OCI-LY1 (cell line): ENCODE data around the gene CACFD1.

ENCODE experiments used
- H2AFZ ChIP-seq: fragments of 200-600 bp; sonication (generic), shearing (Covaris generic); 2 replicates; pipeline ENCODE4 v1.6.0; 2014; ENCODE audit warnings: antibody characterized with exemption, mild to moderate bottlenecking, low read length
- H3F3A ChIP-seq: fragments of 200-600 bp; sonication (generic), shearing (Covaris generic); 2 replicates; pipeline ENCODE4 v1.6.0; 2014; ENCODE audit warnings: mild to moderate bottlenecking, antibody characterized with exemption, low read length, moderate library complexity; ENCODE audit not compliant: insufficient read depth
- H3K27ac ChIP-seq: fragments of 200-600 bp; sonication (generic); 2 replicates; pipeline ENCODE4 v1.5.1; 2014; ENCODE audit warnings: low read length, mixed run types, mild to moderate bottlenecking, low read depth; ENCODE audit not compliant: poor library complexity, severe bottlenecking
- H3K27me3 ChIP-seq: fragments of 200-600 bp; sonication (generic); 2 replicates; pipeline ENCODE4 v1.6.0; 2014; ENCODE audit warnings: antibody characterized with exemption, mild to moderate bottlenecking, low read length, moderate library complexity; ENCODE audit not compliant: insufficient read depth
- H3K36me3 ChIP-seq: fragments of 200-600 bp; sonication (generic); 2 replicates; pipeline ENCODE4 v1.6.1; 2014; ENCODE audit warnings: mild to moderate bottlenecking, antibody characterized with exemption, low read length, moderate library complexity, mixed read lengths; ENCODE audit not compliant: insufficient read depth
- H3K4me1 ChIP-seq: fragments of 200-600 bp; sonication (generic); 2 replicates; pipeline ENCODE4 v1.5.1; 2014; ENCODE audit warnings: mild to moderate bottlenecking, low read length, moderate library complexity; ENCODE audit not compliant: insufficient read depth, severe bottlenecking
- H3K4me2 ChIP-seq: fragments of 200-600 bp; sonication (generic), shearing (Covaris generic); 2 replicates; pipeline ENCODE4 v1.6.1; 2014; ENCODE audit warnings: low read length
- H3K4me3 ChIP-seq: fragments of 200-600 bp; sonication (generic); 2 replicates; pipeline ENCODE4 v1.5.1; 2014; ENCODE audit warnings: low read length, low read depth, mild to moderate bottlenecking, mixed read lengths; ENCODE audit not compliant: poor library complexity, severe bottlenecking
- H3K79me2 ChIP-seq: fragments of 200-600 bp; shearing (Covaris generic); 2 replicates; pipeline ENCODE4 v1.6.1; 2016; ENCODE audit warnings: mixed run types, low read length, mixed read lengths; ENCODE audit not compliant: insufficient read depth
- H3K9ac ChIP-seq: fragments of 200-600 bp; sonication (generic), shearing (Covaris generic); 2 replicates; pipeline ENCODE4 v1.6.1; 2014; ENCODE audit warnings: mild to moderate bottlenecking, low read length, mixed read lengths
- H3K9me2 ChIP-seq: fragments of 200-600 bp; sonication (generic), shearing (Covaris generic); 2 replicates; pipeline ENCODE4 v1.6.1; 2014; ENCODE audit warnings: low read depth, mild to moderate bottlenecking, low read length, mixed read lengths
- H3K9me3 ChIP-seq: fragments of 200-600 bp; shearing (Covaris generic); 2 replicates; pipeline ENCODE4 v1.6.1; 2014; ENCODE audit warnings: low read length, mixed read lengths
- H4K20me1 ChIP-seq: fragments of 200-600 bp; sonication (generic), shearing (Covaris generic); 2 replicates; pipeline ENCODE4 v1.6.0; 2016; ENCODE audit warnings: mild to moderate bottlenecking, low read length; ENCODE audit not compliant: insufficient read depth
- EZH2 ChIP-seq: fragments of 200-600 bp; sonication (generic), shearing (Covaris generic); IDR thresholded peaks from 2 replicates; pipeline ENCODE4 v1.8.0; 2017; ENCODE audit warnings: borderline replicate concordance, mixed run types, mild to moderate bottlenecking, antibody characterized with exemption, low read length, moderate library complexity, mixed read lengths
- TF ChIP-seq, protein P1 (sequence below): fragments of 200-600 bp; sonication (generic), shearing (Covaris generic); IDR thresholded peaks from 2 replicates; pipeline ENCODE4 v1.5.1; 2017; ENCODE audit warnings: mild to moderate bottlenecking, antibody characterized with exemption, low read length, moderate library complexity, mixed read lengths

Gene CACFD1

DNA sequence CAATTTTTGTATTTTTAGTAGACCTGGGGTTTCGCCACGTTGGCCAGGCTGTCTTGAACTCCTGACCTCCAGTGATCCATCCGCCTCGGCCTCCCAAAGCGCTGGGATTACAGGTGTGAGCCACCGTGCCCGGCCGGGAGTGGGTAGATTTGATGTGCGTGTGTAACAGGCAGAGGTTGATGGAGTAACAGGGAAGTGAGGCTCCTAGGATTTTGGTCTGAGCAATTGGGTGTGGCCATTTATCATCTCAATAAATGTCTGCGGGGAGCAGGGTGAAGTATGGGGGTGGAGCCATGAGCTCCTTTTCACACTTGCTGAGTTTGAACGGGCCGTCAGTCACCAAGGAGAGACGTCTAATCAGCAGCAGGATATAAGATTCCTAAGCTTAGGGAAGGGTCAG, 40.8 kb upstream of the CACFD1 start:
- Histone ChIP-seq H3K4me2 (peak overlapping the region; percentile 95; the same call in 1 of the 2 replicates), H3K9ac (no peak overlapping the region), H3K9me2 (no peaks in the 10 kb centered on the region), H3K36me3 (peaks cover 27% of the 10 kb centered on the region), H4K20me1 (no peaks in the 10 kb centered on the region), H3K27me3 (no peaks in the 10 kb centered on the region), H3K79me2 (peaks cover 22% of the 10 kb centered on the region), H3K9me3 (no peaks in the 10 kb centered on the region), H2AFZ (no peak overlapping the region), H3K27ac (no peak overlapping the region), H3K4me1 (peaks cover 41% of the 10 kb centered on the region), H3F3A (no peaks in the 10 kb centered on the region), H3K4me3 (peak overlapping the region; percentile 90)
- no peak for TF ChIP-seq EZH2
- TF ChIP-seq, protein P1, sequence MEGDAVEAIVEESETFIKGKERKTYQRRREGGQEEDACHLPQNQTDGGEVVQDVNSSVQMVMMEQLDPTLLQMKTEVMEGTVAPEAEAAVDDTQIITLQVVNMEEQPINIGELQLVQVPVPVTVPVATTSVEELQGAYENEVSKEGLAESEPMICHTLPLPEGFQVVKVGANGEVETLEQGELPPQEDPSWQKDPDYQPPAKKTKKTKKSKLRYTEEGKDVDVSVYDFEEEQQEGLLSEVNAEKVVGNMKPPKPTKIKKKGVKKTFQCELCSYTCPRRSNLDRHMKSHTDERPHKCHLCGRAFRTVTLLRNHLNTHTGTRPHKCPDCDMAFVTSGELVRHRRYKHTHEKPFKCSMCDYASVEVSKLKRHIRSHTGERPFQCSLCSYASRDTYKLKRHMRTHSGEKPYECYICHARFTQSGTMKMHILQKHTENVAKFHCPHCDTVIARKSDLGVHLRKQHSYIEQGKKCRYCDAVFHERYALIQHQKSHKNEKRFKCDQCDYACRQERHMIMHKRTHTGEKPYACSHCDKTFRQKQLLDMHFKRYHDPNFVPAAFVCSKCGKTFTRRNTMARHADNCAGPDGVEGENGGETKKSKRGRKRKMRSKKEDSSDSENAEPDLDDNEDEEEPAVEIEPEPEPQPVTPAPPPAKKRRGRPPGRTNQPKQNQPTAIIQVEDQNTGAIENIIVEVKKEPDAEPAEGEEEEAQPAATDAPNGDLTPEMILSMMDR, result no peak

DNA sequence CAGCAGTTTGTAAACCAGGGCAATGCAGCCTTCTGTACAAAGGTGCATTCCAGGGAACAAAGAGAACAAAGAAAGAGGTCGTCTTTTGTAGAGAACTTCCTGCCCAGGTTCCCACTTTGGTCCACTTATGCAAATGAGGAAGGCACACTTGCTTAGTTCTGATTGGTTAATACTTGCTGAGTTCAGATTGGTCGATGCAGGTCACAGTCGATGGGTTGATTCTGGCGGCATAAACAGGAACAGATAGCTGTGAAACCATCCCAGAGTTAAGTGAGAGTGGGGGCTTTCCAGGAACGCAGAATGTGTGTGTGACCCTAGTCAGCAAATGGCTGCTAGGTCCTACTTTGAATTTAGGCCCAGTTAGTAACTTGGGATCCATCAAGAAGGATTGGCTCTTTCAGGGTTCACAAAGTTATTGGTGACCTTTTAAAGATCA, 39.4 kb upstream of the CACFD1 start:
- Histone ChIP-seq H3K9me2 (no peaks in the 10 kb centered on the region), H3K36me3 (peaks cover 12% of the 10 kb centered on the region; the same call in 1 of the 2 replicates), H3K4me3 (no peak overlapping the region), H2AFZ (no peak overlapping the region), H3K79me2 (peaks cover 21% of the 10 kb centered on the region), H3K27ac (no peak overlapping the region), H3K27me3 (no peaks in the 10 kb centered on the region; the same call in 1 of the 2 replicates), H3K9ac (no peak overlapping the region), H3F3A (no peaks in the 10 kb centered on the region), H3K4me1 (peaks cover 39% of the 10 kb centered on the region), H3K9me3 (no peaks in the 10 kb centered on the region), H4K20me1 (no peaks in the 10 kb centered on the region), H3K4me2 (no peak overlapping the region)
- TF ChIP-seq EZH2, result no peak
- TF ChIP-seq, protein P1, result no peak

DNA sequence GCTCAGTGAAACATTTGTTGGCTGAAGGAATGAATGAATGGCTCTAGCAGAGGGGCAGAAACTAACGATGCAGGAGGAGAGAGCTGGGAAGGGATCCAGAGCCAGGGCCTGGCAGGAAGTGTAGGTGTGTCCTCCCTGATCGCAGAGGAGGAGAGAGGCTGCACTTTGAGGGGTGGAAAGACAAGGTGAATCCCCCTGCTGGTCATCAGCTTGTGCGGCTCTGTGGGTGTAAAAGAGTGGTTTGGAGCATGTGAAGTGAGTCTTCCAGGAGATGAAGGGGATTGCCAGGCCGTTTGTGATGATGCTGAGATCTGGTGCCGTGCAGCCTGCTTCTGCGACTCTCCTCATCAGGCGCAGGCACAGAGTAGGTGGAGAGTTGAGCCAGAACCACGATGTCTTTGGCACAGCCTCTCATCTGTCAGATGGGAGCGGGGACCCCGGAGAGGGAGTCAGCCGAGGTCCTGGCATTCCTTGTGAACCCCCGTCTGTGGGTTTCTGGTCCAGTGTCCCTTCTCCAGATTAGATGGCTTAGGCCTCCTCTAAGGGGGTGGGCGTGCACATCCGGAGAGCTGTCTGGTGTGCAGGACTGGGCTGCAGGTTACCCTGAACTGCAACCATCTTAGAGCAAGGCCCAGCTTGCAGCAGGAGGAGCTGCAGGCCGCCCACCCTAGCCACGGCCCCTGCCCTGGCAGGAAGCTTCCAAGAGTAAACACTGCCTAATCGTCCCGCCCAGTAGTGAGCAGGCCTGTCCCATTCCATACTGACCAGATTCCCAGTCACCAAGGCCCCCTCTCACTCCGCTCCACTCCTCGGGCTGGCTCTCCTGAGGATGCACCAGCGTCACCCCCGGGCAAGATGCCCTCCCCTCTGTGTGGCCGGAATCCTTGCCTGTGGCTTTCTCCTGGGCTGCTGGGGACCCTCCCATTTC, 37.9 kb upstream of the CACFD1 start, which contains the start of gene ADAMTS13:
Gene ADAMTS13 (plus strand): TSS at position 753 of the 928 bp plus-strand sequence. CDS start 77 bp downstream, at position 830.
- TF ChIP-seq, protein P1, result peak; percentile 34; the same call in 1 of the 2 replicates
- TF ChIP-seq EZH2, result no peak
- H3K9ac ChIP-seq, result no peak within 1 kb of the TSS
- H3K4me1 ChIP-seq, result peaks cover 24% of the 10 kb centered on the region
- H3K27ac ChIP-seq, result no peak within 1 kb of the TSS
- H3K4me2 ChIP-seq, result no peak within 1 kb of the TSS
- H2AFZ ChIP-seq, result no peak within 1 kb of the TSS
- H3K27me3 ChIP-seq, result no peaks in the 10 kb centered on the region; the same call in 1 of the 2 replicates
- no peaks in the 10 kb centered on the region for H4K20me1 ChIP-seq
- H3K9me2 ChIP-seq, result no peaks in the 10 kb centered on the region
- no peaks in the 10 kb centered on the region for H3K9me3 ChIP-seq
- H3F3A ChIP-seq, result no peaks in the 10 kb centered on the region
- H3K36me3 ChIP-seq, result no peaks in the 10 kb centered on the region
- H3K4me3 ChIP-seq, result no peak within 1 kb of the TSS
- peaks cover 7% of the 10 kb centered on the region for H3K79me2 ChIP-seq
